ENCODE measurements around the gene RAC2.
A peak's percentile ranks its signal among the peaks of the same experiment; 100 is the strongest.

The RAC2 gene

GRCh38 chr22:37187891-37188761, 55.9 kb downstream of the RAC2 start, which contains the start of gene C1QTNF6:
Gene C1QTNF6 (minus strand): TSS chr22:37188247. CDS start chr22:37188213, 34 bp downstream.
- no peak for DNase-seq (ENCODE audit: low spot score)

- no peak for DNase-seq (ENCODE audit: low spot score)
These were observed 56.5 kb downstream of the RAC2 start for GRCh38 chr22:37187552-37187890.

- no peak for DNase-seq (ENCODE audit: low spot score)
These were observed 57.0 kb downstream of the RAC2 start for GRCh38 chr22:37186997-37187522.

GRCh38 chr22:37186228-37186996, 57.7 kb downstream of the RAC2 start:
- DNase-seq (ENCODE audit: low spot score), result peak; percentile 56

GRCh38 chr22:37185646-37186227, 58.3 kb downstream of the RAC2 start:
- DNase-seq (ENCODE audit: low spot score), result no peak

GRCh38 chr22:37184816-37185541, 59.1 kb downstream of the RAC2 start:
- no peak for DNase-seq (ENCODE audit: low spot score)

DNA sequence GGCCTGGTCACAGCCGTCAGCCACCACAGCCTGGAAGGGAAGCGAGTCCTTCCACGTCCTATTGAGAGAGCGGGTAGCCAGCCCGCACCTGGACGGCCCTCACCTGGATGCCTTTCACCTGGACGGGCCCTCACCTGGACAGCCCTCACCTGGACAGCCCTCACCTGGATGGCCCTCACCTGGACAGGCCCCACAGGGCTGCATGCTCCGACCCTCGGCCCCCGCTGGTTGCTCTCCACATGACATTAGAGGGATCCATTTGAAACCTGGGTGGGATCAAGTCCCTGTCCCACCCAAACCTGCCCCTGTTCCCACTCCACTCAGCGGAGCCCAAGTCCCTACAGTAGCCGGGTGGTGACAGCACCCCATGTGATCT, 59.7 kb downstream of the RAC2 start:
- DNase-seq (ENCODE audit: low spot score), result no peak

DNA sequence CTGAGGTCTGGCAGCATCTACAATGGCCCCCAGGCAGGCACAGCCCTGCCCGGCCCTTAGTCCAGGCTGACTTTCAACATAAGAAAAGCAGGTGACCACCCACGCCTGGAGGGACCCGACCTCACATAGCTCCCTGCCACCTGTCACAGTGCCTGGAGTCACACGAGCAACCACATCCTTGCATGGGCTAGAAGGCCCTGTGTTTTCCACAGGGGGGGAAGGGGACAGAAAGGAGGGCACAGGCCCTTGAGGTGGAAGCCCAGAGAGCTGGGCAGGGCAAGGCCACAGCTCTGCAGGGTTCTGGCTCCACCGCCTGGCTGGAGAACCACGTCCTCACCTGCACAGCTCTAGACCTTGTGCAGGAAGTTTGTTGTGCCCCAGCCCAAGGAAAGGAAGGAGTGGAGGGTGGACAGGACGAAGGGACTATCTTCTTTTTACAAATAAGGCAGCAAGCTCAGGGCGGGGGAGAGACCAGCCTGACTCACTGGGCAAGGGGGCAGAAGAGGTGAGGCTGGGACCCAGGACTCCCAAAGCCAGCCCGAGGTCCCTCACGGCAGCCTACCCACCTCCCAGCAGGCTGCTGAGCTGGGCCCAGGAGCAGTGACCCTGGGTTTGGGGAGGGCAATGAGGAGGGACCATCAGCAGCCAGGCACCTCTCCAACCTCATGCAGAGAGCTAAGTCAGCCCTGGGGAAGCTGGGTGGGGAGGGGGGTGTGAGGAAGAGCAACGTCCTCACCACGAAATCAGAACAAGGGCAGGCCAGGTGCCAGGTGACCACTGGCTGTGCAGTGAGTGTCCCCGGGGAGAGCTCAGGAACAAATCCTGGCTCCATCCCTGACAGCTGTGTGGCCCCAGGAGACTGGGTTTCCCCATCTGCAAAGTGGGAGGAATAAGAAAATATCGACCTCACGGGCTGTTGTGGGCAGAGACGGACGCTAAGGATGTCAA, 60.4 kb downstream of the RAC2 start:
- no peak for DNase-seq (ENCODE audit: low spot score)

- no peak for DNase-seq (ENCODE audit: low spot score)
These were observed 61.2 kb downstream of the RAC2 start for GRCh38 chr22:37182949-37183245.

DNA sequence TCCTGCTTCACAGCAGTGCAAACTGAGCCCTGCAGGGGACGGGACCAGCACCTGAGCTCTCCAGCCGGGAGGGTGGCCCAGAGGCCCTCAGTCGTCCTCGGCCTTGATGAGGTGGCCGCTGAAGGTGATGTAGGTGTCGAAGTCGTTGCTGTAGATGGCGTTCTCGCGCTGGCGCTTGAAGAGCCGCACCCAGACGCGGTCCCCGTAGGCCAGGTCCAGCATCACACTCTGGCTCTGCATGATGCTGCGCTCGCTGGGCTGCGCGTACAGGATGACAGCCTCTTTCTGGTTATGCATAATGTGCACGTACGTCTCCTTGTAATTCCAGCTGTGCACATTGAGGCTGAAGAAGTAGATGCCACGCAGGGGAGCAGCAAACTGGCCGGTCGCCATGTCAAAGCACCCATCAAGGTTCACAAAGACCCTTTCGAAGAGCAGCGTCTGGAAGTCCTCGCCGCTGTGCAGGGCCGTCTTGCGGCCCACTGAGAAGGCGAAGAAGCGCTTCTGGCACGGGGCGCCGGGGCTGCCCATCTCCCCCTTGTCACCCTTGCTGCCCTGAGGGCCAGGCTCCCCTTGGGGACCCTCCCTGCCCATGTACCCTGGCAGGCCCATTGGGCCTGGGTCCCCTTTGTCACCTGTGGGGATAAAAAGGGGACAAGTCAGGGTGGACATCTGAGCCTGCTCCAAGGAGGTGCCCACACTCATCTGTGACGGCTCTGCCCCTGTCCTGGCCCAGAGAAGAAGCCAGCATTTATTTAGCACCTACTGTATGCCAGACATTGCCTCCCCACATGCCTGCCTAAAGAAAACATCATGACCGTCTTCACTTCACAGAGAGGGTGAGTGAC, 61.7 kb downstream of the RAC2 start:
- DNase-seq (ENCODE audit: low spot score), result no peak

GRCh38 chr22:37181681-37182080, 62.4 kb downstream of the RAC2 start:
- no peak for DNase-seq (ENCODE audit: low spot score)

GRCh38 chr22:37180531-37181231, 63.4 kb downstream of the RAC2 start:
- no peak for DNase-seq (ENCODE audit: low spot score)

GRCh38 chr22:37179622-37180420, 64.2 kb downstream of the RAC2 start:
- DNase-seq (ENCODE audit: low spot score), result no peak

DNA sequence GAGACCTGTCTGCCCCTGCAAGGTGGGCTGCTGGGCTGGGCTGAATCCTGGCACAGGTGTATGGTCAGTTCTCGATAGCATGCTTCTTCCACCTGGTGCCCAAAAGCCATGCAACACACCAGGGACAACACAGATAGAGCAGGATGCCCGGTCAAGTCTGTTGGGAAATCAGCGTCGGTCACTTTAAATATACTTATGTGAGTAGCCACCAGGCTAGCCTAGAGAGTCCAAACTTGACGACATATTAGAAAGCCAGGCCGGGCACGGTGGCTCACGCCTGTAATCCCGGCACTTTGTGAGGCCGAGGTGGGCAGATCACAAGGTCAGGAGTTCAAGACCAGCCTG, 65.0 kb downstream of the RAC2 start:
- DNase-seq (ENCODE audit: low spot score), result no peak

DNA sequence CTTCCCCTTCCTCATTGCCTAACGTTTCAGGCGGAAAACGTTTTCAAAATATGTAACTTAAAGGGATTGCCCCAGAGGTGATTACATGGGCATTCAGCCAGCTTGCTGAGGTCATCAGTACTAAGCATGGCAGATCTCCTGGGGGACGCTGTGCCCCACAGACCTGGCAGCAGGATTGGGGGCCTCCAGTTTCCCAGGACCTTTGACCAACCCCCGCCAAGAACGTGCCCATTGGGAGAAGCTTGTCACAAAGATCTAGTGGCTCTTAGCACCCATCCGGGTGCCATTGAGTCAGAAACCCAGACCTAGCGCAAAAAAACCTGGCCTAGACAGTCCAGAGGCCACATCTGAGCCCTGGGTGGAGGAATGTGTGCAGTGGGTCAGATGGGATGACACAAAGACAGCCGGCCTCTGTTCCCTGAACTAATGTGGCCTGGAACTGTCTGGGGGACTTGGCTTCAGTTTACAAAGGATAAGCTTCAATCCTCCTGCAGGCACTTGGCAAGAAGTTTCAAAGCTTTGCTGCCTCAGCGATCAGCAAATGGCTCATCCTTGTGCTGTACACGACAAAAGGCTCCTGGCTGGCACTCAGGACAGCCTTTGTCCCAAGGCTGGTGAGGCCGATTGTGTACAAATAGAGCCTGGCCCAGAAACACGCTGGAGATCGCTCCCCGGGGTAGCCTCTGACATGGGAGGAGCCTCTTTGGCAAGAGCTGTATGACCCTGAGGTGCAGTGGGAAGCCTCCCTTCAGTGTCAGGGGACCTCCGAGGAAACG, 65.5 kb downstream of the RAC2 start:
- DNase-seq (ENCODE audit: low spot score), result no peak

DNA sequence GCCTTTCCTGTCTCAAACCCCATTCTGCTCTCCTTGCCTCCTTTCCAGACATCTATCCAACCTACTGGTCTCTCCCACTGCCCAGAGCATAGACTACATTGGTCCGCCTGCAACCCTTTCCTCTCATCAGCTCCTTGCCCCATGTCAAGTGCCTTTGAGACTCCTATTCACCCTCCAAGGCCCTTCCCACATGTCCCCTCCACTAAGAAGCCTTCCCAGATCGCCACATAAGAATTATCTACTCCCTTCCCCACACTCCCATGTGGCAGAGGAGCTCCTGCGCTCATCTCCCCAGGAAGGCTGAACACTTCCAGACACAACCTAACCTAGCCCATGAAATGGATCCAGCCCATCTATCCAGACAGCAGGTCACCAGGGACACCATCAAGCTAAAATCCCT, 66.3 kb downstream of the RAC2 start:
- DNase-seq (ENCODE audit: low spot score), result no peak

DNA sequence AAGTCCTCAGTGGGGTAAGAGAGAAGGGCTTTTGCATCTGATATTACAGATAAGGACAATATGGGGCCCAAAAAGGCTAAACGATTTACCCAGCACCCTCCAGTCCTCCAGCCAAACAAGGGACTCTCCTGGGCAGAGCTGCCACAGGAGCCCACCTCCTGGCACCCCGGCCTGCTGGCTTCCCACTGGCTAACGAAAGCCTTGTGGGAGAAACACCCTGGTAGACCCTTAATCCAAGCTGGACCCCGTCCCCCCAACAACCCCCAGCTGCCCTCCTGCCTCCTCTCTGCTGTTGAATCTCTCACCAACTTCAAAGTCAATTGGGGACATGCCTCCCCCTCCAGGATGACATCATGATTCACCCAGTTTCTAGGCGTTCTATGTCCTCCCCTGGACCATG, 66.8 kb downstream of the RAC2 start:
- DNase-seq (ENCODE audit: low spot score), result no peak

- DNase-seq (ENCODE audit: low spot score), result peak; percentile 82
These were observed 67.5 kb downstream of the RAC2 start for GRCh38 chr22:37176464-37177061.

All from Ammon's horn (tissue), 1 donor.